Neural cell (in vitro differentiated cells): Measurements from ENCODE around the gene HGD. TPM values are rescaled to one million over a fixed set of nuclear protein-coding genes. Genes with fewer than 3 reads are reported as not detected.

Experiments used
- H2AFZ ChIP-seq: fragments of 200-600, 300-800 bp; sonication (generic), shearing (Covaris generic); 2 replicates; pipeline ENCODE4 v1.6.0; 2014; ENCODE audit warnings: low read depth, mild to moderate bottlenecking, antibody characterized with exemption, low read length, moderate library complexity
- H3F3A ChIP-seq: fragments of 200-600 bp; shearing (Covaris generic); 2 replicates; pipeline ENCODE4 v1.6.1; 2016; ENCODE audit warnings: mild to moderate bottlenecking, moderate library complexity, mixed read lengths, antibody characterized with exemption, low read length; ENCODE audit not compliant: insufficient read depth, poor library complexity, severe bottlenecking
- H3K27ac ChIP-seq: fragments of 200-600, 300-800 bp; sonication (generic), shearing (Covaris generic); 2 replicates; pipeline ENCODE4 v1.5.1; 2014; ENCODE audit warnings: mild to moderate bottlenecking, low read length, moderate library complexity
- H3K27me3 ChIP-seq: fragments of 300-800, 200-600 bp; sonication (generic), shearing (Covaris generic); 2 replicates; pipeline ENCODE4 v1.6.0; 2014; ENCODE audit warnings: mild to moderate bottlenecking, low read depth, low read length, moderate library complexity; ENCODE audit not compliant: insufficient read depth
- H3K36me3 ChIP-seq: fragments of 300-800, 200-600 bp; sonication (generic), shearing (Covaris generic); 2 replicates; pipeline ENCODE4 v1.5.1; 2014; ENCODE audit warnings: mild to moderate bottlenecking, antibody characterized with exemption, low read length, moderate library complexity; ENCODE audit not compliant: insufficient read depth
- H3K4me2 ChIP-seq: fragments of 300-800, 200-600 bp; sonication (generic), shearing (Covaris generic); 2 replicates; pipeline ENCODE4 v1.6.0; 2014; ENCODE audit warnings: mild to moderate bottlenecking, low read length
- H3K4me3 ChIP-seq: fragments of 300-800, 200-600 bp; sonication (generic), shearing (Covaris generic); 2 replicates; pipeline ENCODE4 v1.5.1; 2014; ENCODE audit warnings: mild to moderate bottlenecking, low read length, moderate library complexity
- H3K79me2 ChIP-seq: fragments of 200-600 bp; shearing (Covaris generic); replicated peaks from 2 replicates; pipeline ENCODE4 v1.6.0; 2014; ENCODE audit warnings: mild to moderate bottlenecking, low read length, moderate library complexity; ENCODE audit not compliant: insufficient read depth
- H3K9ac ChIP-seq: fragments of 300-800, 200-600 bp; sonication (generic), shearing (Covaris generic); 2 replicates; pipeline ENCODE4 v1.6.1; 2016; ENCODE audit warnings: mild to moderate bottlenecking, low read length, mixed read lengths
- H3K9me2 ChIP-seq: fragments of 200-600 bp; shearing (Covaris generic); 2 replicates; pipeline ENCODE4 v1.6.1; 2016; ENCODE audit warnings: mild to moderate bottlenecking, low read length, mixed read lengths; ENCODE audit not compliant: insufficient read depth
- H3K9me3 ChIP-seq: fragments of 200-600, 300-800 bp; sonication (generic), shearing (Covaris generic); 2 replicates; pipeline ENCODE4 v1.6.1; 2016; ENCODE audit warnings: mild to moderate bottlenecking, mixed run types, low read length, moderate library complexity, mixed read lengths
- H4K20me1 ChIP-seq: fragments of 200-600 bp; shearing (Covaris generic); 2 replicates; pipeline ENCODE4 v1.6.1; 2016; ENCODE audit warnings: mild to moderate bottlenecking, mixed run types; ENCODE audit not compliant: insufficient read depth
- CTCF ChIP-seq: fragments of 450-650 bp; IDR thresholded peaks from 2 replicates; pipeline ENCODE4 v1.5.1; 2014; ENCODE audit warnings: antibody characterized with exemption, mild to moderate bottlenecking, moderate library complexity; ENCODE audit not compliant: poor library complexity, severe bottlenecking
- EZH2 ChIP-seq: fragments of 200-600, 300-800 bp; shearing (Covaris generic), sonication (generic); IDR thresholded peaks from 2 replicates; pipeline ENCODE4 v1.6.1; 2014; ENCODE audit warnings: antibody characterized with exemption, low read length, borderline replicate concordance, mild to moderate bottlenecking; ENCODE audit not compliant: insufficient read depth, poor library complexity, severe bottlenecking
- MXI1 ChIP-seq: fragments of 450-650 bp; conservative IDR thresholded peaks from 2 replicates; pipeline ENCODE4 v1.6.1; 2014; ENCODE audit warnings: antibody characterized with exemption, mild to moderate bottlenecking; ENCODE audit not compliant: poor library complexity, severe bottlenecking
- POLR2AphosphoS5 ChIP-seq: IDR thresholded peaks from 2 replicates; pipeline ENCODE4 v1.6.1; 2012
- RAD21 ChIP-seq: fragments of 450-650 bp; conservative IDR thresholded peaks from 2 replicates; pipeline ENCODE4 v1.6.1; 2014; ENCODE audit warnings: antibody characterized with exemption, mild to moderate bottlenecking, moderate library complexity
- REST ChIP-seq: IDR thresholded peaks from 2 replicates; pipeline ENCODE4 v1.6.1; 2012; ENCODE audit warnings: borderline replicate concordance
- TAF1 ChIP-seq: IDR thresholded peaks from 2 replicates; pipeline ENCODE4 v1.6.1; 2012; ENCODE audit warnings: low read depth
- polyA plus RNA-seq: library from polyadenylated mRNA; depleted of rRNA; stranded (reverse); fragments of >200 nt; gene quantifications from 2 replicates; pipeline ENCODE4 v1.2.3, GENCODE V29; 2014

The HGD gene
- polyA plus RNA-seq, 1 donor from 2014 or later: not detected

GRCh38 chr3:120625159-120625586 is 56.9 kb downstream of the HGD start:
- no peak for TF ChIP-seq CTCF
- no peak for TF ChIP-seq REST
- TF ChIP-seq TAF1: no peak
- no peak for TF ChIP-seq RAD21
- no peak for TF ChIP-seq POLR2AphosphoS5
- H3K9ac ChIP-seq: no peak overlapping the region
- H4K20me1 ChIP-seq: no peaks in the 10 kb centered on the region
- H3K36me3 ChIP-seq: no peaks in the 10 kb centered on the region
- H3K4me3 ChIP-seq: no peak overlapping the region
- H3K4me2 ChIP-seq: no peak overlapping the region
- no peak overlapping the region for H3K27ac ChIP-seq
- H3K79me2 ChIP-seq: no peaks in the 10 kb centered on the region
- no peaks in the 10 kb centered on the region for H3F3A ChIP-seq
- no peak overlapping the region for H2AFZ ChIP-seq
- no peaks in the 10 kb centered on the region for H3K9me3 ChIP-seq
- H3K9me2 ChIP-seq: no peaks in the 10 kb centered on the region
- H3K27me3 ChIP-seq: no peaks in the 10 kb centered on the region

- H3K4me3 ChIP-seq: no peak overlapping the region
- no peak overlapping the region for H3K4me2 ChIP-seq
- no peaks in the 10 kb centered on the region for H3K27me3 ChIP-seq
- H3K79me2 ChIP-seq: no peaks in the 10 kb centered on the region
- H2AFZ ChIP-seq: no peak overlapping the region
- H3K9me3 ChIP-seq: no peaks in the 10 kb centered on the region
- H3K9ac ChIP-seq: no peak overlapping the region
- TF ChIP-seq MXI1: no peak
- no peak for TF ChIP-seq EZH2
- TF ChIP-seq CTCF: no peak
- TF ChIP-seq POLR2AphosphoS5: no peak
- H3F3A ChIP-seq: no peaks in the 10 kb centered on the region
- no peak overlapping the region for H3K27ac ChIP-seq
- H3K36me3 ChIP-seq: no peaks in the 10 kb centered on the region
- no peaks in the 10 kb centered on the region for H4K20me1 ChIP-seq
- no peaks in the 10 kb centered on the region for H3K9me2 ChIP-seq
These were observed 58.3 kb downstream of the HGD start for GRCh38 chr3:120623727-120624093.
